WI38 (cell line): ENCODE data around the gene LEKR1.

Experiments
- H3K4me3 ChIP-seq: 2 replicates; pipeline ENCODE4 v1.5.1; 2011; ENCODE audit warnings: low read depth, mild to moderate bottlenecking, control low read depth, low read length
- CTCF ChIP-seq: IDR thresholded peaks from 2 replicates; pipeline ENCODE4 v1.5.1; 2012; ENCODE audit warnings: low read depth, mild to moderate bottlenecking, control low read depth, low read length

The LEKR1 gene

GRCh38 chr3:157059181-157059580 is 233.0 kb downstream of the LEKR1 start:
- H3K4me3 ChIP-seq: no peak overlapping the region
- TF ChIP-seq CTCF: no peak

- no peak overlapping the region for H3K4me3 ChIP-seq
- no peak for TF ChIP-seq CTCF
Observed at GRCh38 chr3:157059661-157060060, 233.5 kb downstream of the LEKR1 start.

GRCh38 chr3:157061265-157061664 is 235.1 kb downstream of the LEKR1 start:
- no peak for TF ChIP-seq CTCF

GRCh38 chr3:157063469-157063868 is 237.3 kb downstream of the LEKR1 start:
- no peak overlapping the region for H3K4me3 ChIP-seq
- no peak for TF ChIP-seq CTCF

More at GRCh38 chr3:157061265-157061664, 235.1 kb downstream of the LEKR1 start:
- no peak overlapping the region for H3K4me3 ChIP-seq

- TF ChIP-seq CTCF: no peak
- H3K4me3 ChIP-seq: no peak overlapping the region
Observed at GRCh38 chr3:157063926-157064325, 237.8 kb downstream of the LEKR1 start.

- no peak overlapping the region for H3K4me3 ChIP-seq
- TF ChIP-seq CTCF: no peak
Observed at GRCh38 chr3:157064402-157064801, 238.2 kb downstream of the LEKR1 start.

GRCh38 chr3:157065201-157065600 is 239.0 kb downstream of the LEKR1 start:
- H3K4me3 ChIP-seq: no peak overlapping the region
- TF ChIP-seq CTCF: no peak
